Adrenal gland (tissue), 5 donors: ENCODE measurements around the gene DOCK9.

Source experiments
- POLR2A ChIP-seq, 2 donors: fragments of 450-650 bp; IDR thresholded peaks; one replicate each; pipeline ENCODE4 v1.6.1; 2017; ENCODE audit warnings: antibody characterized with exemption in 2 of 2, mild to moderate bottlenecking in 2 of 2, moderate library complexity in 1 of 2
- TF ChIP-seq, protein P1 (sequence below), 6 experiments: fragments of 450-650 bp in 4 of 6; fragments of 200-600 bp in 2 of 6; sonication (generic) in 1 of 6; IDR thresholded peaks; 1 replicate in 5 of 6; 2 replicates in 1 of 6; pipeline versions ENCODE4 v1.5.1 to v1.8.0; 2016 to 2021; ENCODE audit warnings: antibody characterized with exemption in 6 of 6, mild to moderate bottlenecking in 2 of 6, moderate library complexity in 1 of 6
- donor health status: DM: no; HTN: no; CAD: no.

- no peak for TF ChIP-seq POLR2A (IDR thresholded peaks at IDR 0.05)
- TF ChIP-seq, protein P1, sequence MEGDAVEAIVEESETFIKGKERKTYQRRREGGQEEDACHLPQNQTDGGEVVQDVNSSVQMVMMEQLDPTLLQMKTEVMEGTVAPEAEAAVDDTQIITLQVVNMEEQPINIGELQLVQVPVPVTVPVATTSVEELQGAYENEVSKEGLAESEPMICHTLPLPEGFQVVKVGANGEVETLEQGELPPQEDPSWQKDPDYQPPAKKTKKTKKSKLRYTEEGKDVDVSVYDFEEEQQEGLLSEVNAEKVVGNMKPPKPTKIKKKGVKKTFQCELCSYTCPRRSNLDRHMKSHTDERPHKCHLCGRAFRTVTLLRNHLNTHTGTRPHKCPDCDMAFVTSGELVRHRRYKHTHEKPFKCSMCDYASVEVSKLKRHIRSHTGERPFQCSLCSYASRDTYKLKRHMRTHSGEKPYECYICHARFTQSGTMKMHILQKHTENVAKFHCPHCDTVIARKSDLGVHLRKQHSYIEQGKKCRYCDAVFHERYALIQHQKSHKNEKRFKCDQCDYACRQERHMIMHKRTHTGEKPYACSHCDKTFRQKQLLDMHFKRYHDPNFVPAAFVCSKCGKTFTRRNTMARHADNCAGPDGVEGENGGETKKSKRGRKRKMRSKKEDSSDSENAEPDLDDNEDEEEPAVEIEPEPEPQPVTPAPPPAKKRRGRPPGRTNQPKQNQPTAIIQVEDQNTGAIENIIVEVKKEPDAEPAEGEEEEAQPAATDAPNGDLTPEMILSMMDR (IDR thresholded peaks at IDR 0.05) = no peak
Observed at GRCh38 chr13:98879957-98880356, 97.9 kb downstream of the DOCK9 start.
